Measurements from ENCODE around the gene UROC1.

UROC1 gene

GRCh38 chr3:126459763-126460127 is 57.8 kb downstream of the UROC1 start:
- DNase-seq (ENCODE audit: low read depth), result no peak

- DNase-seq (ENCODE audit: low read depth), result no peak
Observed at GRCh38 chr3:126459111-126459762, 58.3 kb downstream of the UROC1 start.

- DNase-seq (ENCODE audit: low read depth), result no peak
Observed at GRCh38 chr3:126456766-126457388, 60.7 kb downstream of the UROC1 start.

GRCh38 chr3:126456211-126456610 is 61.4 kb downstream of the UROC1 start:
- DNase-seq (ENCODE audit: low read depth), result no peak

GRCh38 chr3:126454437-126455198 is 63.0 kb downstream of the UROC1 start:
- no peak for DNase-seq (ENCODE audit: low read depth)

- no peak for DNase-seq (ENCODE audit: low read depth)
Observed at GRCh38 chr3:126454025-126454424, 63.5 kb downstream of the UROC1 start.

GRCh38 chr3:126452213-126452612 is 65.4 kb downstream of the UROC1 start:
- DNase-seq (ENCODE audit: low read depth), result no peak

- DNase-seq (ENCODE audit: low read depth), result no peak
Observed at GRCh38 chr3:126451511-126451910, 66.1 kb downstream of the UROC1 start.

GRCh38 chr3:126450744-126451143 is 66.8 kb downstream of the UROC1 start:
- no peak for DNase-seq (ENCODE audit: low read depth)

GRCh38 chr3:126450219-126450618 is 67.4 kb downstream of the UROC1 start:
- DNase-seq (ENCODE audit: low read depth), result no peak

GRCh38 chr3:126449621-126450051 is 67.9 kb downstream of the UROC1 start:
- no peak for DNase-seq (ENCODE audit: low read depth)

- DNase-seq (ENCODE audit: low read depth), result no peak
Observed at GRCh38 chr3:126448893-126449180, 68.7 kb downstream of the UROC1 start.

GRCh38 chr3:126448136-126448892 is 69.3 kb downstream of the UROC1 start:
- no peak for DNase-seq (ENCODE audit: low read depth)

GRCh38 chr3:126447456-126448106 is 70.0 kb downstream of the UROC1 start:
- no peak for DNase-seq (ENCODE audit: low read depth)

- no peak for DNase-seq (ENCODE audit: low read depth)
Observed at GRCh38 chr3:126446791-126447190, 70.8 kb downstream of the UROC1 start.

- no peak for DNase-seq (ENCODE audit: low read depth)
Observed at GRCh38 chr3:126446301-126446700, 71.3 kb downstream of the UROC1 start.

GRCh38 chr3:126445506-126445905 is 72.1 kb downstream of the UROC1 start:
- DNase-seq (ENCODE audit: low read depth), result no peak

- DNase-seq (ENCODE audit: low read depth), result no peak
Observed at GRCh38 chr3:126442856-126443242, 74.7 kb downstream of the UROC1 start.

GRCh38 chr3:126442094-126442855 is 75.3 kb downstream of the UROC1 start:
- DNase-seq (ENCODE audit: low read depth), result no peak

GRCh38 chr3:126441256-126441880 is 76.2 kb downstream of the UROC1 start:
- no peak for DNase-seq (ENCODE audit: low read depth)

- no peak for DNase-seq (ENCODE audit: low read depth)
Observed at GRCh38 chr3:126440709-126440995, 76.9 kb downstream of the UROC1 start.

Data from fibroblast of the conjunctiva (primary cell).